ENCODE data around the gene ATOSB.

ATOSB gene

DNA sequence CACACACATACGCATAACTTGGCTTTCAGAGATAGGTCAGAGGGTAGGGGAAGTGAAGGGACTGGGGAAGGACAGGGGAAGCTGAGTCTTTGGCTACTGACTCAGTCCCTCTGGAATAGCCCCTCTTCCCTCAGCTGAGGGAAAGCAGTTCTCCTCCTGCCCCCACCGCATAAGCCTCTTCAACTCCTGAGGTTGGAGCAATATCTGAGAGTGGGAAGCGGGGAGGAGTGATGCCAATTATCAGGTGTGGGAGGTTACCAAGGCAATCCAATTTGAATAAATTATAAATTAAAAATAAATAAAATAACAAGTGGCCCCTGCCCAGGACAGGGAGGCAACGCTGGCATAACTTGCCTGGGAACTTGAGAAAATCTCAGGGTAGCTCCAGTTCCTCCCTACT, 11.1 kb downstream of the ATOSB start:
- peak overlapping the region; percentile 90; the same call in 1 of the 2 replicates for H3K27ac ChIP-seq
- TF ChIP-seq, protein P1, sequence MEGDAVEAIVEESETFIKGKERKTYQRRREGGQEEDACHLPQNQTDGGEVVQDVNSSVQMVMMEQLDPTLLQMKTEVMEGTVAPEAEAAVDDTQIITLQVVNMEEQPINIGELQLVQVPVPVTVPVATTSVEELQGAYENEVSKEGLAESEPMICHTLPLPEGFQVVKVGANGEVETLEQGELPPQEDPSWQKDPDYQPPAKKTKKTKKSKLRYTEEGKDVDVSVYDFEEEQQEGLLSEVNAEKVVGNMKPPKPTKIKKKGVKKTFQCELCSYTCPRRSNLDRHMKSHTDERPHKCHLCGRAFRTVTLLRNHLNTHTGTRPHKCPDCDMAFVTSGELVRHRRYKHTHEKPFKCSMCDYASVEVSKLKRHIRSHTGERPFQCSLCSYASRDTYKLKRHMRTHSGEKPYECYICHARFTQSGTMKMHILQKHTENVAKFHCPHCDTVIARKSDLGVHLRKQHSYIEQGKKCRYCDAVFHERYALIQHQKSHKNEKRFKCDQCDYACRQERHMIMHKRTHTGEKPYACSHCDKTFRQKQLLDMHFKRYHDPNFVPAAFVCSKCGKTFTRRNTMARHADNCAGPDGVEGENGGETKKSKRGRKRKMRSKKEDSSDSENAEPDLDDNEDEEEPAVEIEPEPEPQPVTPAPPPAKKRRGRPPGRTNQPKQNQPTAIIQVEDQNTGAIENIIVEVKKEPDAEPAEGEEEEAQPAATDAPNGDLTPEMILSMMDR (conservative IDR thresholded peaks at IDR 0.05) = no peak

GRCh38 chr9:35103660-35104191, 11.9 kb downstream of the ATOSB start:
- TF ChIP-seq, protein P1 (conservative IDR thresholded peaks at IDR 0.05) = no peak
- H3K27ac ChIP-seq = peak overlapping the region; percentile 90

- peak within 1 kb of the TSS; percentile 90 for H3K27ac ChIP-seq
- TF ChIP-seq, protein P1 (conservative IDR thresholded peaks at IDR 0.05) = no peak
These were observed 12.6 kb downstream of the ATOSB start, which contains the start of gene STOML2 for GRCh38 chr9:35102769-35103659. Gene STOML2, minus strand, starts transcription at chr9:35103131. Its CDS starts 37 bp downstream, at chr9:35103094.

DNA sequence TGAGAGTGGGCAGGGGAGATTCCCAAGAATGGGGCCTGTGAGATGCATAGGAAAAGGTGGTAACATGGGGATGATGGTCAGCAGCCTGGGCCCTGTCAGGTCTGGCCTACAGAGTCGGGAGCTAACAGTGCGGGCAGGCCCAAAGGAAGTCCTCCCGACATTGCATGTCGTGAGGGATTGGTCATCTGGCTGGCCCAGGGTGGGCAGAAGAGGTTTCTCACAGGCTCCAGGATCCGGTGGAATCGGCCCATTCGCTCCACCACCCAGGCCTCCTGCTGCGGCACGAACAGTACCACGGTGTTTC, 13.2 kb downstream of the ATOSB start:
- H3K27ac ChIP-seq = peak overlapping the region; percentile 90
- TF ChIP-seq, protein P1 (conservative IDR thresholded peaks at IDR 0.05) = no peak

GRCh38 chr9:35097573-35097972, 18.1 kb downstream of the ATOSB start:
- TF ChIP-seq, protein P1 (conservative IDR thresholded peaks at IDR 0.05) = no peak
- no peak overlapping the region for H3K27ac ChIP-seq

DNA sequence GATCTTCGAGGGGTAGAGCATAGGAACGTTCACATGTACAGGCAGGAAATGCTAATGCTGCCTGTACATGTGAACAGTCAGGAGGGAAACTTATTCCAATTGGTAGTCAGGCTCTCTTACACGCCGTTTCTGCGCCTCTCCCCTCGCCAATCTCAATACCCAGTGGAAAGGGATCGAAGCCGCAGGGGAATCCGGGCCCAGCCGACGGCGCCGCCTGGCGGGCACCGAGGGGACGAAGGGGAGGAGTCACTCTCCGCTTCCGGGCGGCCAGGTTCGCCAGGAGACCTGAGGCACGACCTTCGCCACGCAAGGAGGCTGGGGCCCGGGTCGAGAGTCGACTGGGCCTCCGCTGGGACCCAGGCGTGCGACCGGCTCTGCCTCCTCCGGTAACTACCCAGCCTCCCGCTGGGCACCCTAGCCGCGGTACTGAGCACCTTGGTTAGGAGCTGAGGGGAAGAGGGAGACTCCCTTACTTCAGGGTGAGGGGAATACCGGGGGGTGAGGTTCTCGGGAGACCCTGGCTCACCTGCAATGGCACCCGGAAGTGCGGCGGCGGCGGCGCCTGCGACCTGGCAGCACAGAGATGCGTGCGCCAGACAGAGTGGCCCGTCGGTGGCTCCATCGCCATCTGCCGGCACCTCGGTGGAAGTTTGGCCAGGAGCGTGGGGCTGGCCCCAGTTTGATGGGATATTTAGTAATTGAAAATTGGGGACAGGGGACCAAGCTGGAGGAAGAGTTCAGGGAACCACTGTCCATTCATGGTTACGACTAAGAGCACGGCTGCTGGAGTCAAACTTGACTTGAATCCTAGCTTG, 19.4 kb downstream of the ATOSB start, which contains the start of gene PIGO:
TSS of gene PIGO (minus strand) at position 557 of the 815 bp plus-strand sequence. CDS start 1,026 bp downstream, outside the sequence.
- TF ChIP-seq, protein P1 (conservative IDR thresholded peaks at IDR 0.05) = peak; percentile 96
- peak within 1 kb of the TSS; percentile 95 for H3K27ac ChIP-seq

- H3K27ac ChIP-seq = no peak overlapping the region
- TF ChIP-seq, protein P1 (conservative IDR thresholded peaks at IDR 0.05) = no peak
These were observed 24.1 kb downstream of the ATOSB start for GRCh38 chr9:35091536-35091935.
